AG20443 (cell line): ENCODE data around the gene LPA.
"Not testable (repeated sequence)": the region's sequence is repeated elsewhere in the genome, so short reads cannot be mapped to it uniquely, and the experiment has no call there.

Source experiments
- DNase-seq: peaks from one replicate; pipeline ENCODE4 v3.0.0; 2012; ENCODE audit warnings: low spot score, mixed read lengths

The LPA gene, protein sequence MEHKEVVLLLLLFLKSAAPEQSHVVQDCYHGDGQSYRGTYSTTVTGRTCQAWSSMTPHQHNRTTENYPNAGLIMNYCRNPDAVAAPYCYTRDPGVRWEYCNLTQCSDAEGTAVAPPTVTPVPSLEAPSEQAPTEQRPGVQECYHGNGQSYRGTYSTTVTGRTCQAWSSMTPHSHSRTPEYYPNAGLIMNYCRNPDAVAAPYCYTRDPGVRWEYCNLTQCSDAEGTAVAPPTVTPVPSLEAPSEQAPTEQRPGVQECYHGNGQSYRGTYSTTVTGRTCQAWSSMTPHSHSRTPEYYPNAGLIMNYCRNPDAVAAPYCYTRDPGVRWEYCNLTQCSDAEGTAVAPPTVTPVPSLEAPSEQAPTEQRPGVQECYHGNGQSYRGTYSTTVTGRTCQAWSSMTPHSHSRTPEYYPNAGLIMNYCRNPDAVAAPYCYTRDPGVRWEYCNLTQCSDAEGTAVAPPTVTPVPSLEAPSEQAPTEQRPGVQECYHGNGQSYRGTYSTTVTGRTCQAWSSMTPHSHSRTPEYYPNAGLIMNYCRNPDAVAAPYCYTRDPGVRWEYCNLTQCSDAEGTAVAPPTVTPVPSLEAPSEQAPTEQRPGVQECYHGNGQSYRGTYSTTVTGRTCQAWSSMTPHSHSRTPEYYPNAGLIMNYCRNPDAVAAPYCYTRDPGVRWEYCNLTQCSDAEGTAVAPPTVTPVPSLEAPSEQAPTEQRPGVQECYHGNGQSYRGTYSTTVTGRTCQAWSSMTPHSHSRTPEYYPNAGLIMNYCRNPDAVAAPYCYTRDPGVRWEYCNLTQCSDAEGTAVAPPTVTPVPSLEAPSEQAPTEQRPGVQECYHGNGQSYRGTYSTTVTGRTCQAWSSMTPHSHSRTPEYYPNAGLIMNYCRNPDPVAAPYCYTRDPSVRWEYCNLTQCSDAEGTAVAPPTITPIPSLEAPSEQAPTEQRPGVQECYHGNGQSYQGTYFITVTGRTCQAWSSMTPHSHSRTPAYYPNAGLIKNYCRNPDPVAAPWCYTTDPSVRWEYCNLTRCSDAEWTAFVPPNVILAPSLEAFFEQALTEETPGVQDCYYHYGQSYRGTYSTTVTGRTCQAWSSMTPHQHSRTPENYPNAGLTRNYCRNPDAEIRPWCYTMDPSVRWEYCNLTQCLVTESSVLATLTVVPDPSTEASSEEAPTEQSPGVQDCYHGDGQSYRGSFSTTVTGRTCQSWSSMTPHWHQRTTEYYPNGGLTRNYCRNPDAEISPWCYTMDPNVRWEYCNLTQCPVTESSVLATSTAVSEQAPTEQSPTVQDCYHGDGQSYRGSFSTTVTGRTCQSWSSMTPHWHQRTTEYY (N-terminal part only)

DNA sequence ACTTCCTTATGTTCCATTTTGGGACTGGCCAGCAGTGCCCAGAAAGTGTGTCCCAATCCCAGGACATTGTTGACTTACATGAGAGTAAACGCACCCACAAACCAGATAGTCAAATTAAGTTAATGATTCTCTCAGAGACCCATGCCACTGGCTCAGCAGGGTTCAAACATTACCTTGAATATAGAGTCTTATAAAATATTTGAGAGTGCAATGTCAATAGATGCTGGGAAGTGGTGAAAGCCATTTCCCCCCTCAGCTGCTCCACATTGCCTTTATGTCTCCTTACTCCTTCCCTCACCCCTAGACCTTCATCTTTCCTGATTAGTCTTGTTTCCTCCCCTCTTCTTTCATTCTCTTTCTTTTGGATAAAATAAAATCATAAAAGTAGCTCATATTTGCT lies at the start of gene LPA:
LPA (minus strand) TSS at position 78 of the 400 bp plus-strand sequence; CDS start at position 17, 61 bp downstream.
- DNase-seq: not testable (repeated sequence)

DNA sequence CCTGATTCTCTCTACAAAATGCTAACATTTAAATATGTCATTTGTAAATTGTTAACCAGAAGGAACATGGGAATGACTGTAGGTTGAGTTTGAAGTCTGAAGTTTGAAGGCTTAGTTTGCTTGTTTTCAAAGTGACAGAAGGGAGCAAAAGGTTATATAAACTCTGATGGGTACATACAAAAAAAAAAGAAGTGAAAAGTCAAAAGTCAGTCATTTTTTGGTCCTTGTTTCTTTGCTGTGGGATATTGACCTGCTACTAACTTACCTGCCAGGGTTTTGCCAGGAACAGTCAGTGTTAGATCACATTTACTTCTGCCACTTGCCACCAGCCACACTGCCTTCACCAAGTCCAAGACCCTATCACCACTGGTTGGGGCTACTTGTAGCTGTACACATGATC lies 44.9 kb upstream of the LPA start:
- not testable (repeated sequence) for DNase-seq

DNA sequence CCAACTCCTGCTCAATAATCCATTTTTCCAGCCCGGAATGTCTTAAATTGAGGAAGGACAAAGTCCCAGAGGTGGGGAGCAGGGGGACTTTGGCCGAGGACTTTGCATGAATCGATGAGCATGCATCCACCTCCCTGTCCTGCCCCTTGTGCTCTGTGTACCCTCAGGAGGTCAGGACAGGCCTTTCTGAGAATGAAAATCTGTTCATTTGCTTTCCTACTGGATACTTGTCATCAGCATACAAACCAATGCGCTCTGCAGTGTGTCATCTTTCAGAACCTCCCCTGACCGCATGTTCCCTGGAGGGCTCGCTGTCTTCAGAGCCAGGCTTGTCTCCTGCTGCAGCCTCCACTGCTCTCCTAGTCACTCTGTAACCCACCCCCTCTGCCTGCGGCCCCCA lies 40.6 kb upstream of the LPA start:
- not testable (repeated sequence) for DNase-seq

DNA sequence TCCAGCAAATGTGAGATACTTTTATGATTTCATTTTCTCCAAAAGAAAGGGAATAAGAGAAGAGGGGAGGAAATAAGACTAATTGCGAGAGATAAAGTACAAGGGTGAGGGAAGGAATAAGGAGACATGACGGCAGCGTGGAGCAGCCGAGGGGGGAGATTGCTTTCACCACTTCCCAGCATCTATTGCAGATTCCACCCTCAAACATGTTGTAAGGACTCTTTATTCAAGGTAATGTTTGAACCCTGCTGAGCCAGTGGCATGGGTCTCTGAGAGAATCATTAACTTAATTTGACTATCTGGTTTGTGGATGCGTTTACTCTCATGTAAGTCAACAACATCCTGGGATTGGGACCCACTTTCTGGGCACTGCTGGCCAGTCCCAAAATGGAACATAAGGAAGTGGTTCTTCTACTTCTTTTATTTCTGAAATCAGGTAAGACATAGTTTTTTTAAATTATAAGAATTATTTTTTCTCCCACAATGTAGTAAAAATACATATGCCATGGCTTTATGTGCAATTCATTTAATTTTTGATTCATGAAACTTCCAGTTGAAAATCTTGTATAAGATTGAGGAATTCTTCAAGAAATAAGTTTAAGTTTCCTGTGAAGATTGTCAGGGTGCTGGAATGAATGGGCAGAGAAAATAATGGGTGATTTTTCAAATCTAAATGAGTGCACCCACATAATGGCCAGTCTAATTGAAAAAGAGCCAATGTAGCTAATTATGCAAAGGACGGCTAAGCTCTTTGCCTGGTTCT lies 38.0 kb upstream of the LPA start, which contains the start of gene PLG:
PLG (plus strand) TSS at position 327 of the 763 bp plus-strand sequence; CDS start at position 388, 61 bp downstream.
- DNase-seq: not testable (repeated sequence)

DNA sequence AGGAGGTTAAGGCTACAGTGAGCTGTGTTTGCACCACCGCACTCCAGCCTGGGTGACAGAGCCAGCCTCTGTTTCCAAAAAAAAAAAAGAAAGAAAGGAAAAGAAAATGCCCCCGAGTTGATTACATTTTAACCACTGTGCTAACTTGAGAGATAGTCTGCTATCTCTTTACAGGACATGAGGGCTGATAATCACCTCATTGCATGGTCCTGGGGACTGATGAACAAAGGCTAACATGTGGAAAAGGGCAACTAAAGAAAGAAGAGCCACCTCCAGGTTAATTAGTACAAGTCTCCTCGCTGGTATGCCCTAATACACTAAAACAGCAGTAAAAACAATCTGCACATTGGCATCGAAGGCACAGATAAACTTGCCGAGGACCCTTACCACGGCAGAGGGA lies 33.8 kb upstream of the LPA start:
- DNase-seq: no peak

DNA sequence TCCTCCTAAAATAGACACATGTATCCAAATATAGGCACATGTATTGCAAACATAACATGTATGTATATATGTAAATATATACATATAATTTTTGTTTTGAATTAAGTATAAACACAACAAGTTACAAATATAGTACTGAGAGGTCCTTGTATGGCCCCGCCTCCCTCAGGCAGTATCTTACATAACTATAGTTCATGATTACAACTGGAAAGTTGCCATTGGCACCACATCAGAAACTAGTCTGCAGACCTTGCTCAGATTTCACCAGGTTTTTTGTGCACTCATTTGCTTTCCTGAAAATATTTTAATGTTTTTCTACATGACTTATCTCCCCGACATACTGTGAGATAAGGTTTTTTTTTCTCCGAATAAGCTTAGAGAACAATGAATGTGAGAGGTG lies 32.8 kb upstream of the LPA start:
- not testable (repeated sequence) for DNase-seq

DNA sequence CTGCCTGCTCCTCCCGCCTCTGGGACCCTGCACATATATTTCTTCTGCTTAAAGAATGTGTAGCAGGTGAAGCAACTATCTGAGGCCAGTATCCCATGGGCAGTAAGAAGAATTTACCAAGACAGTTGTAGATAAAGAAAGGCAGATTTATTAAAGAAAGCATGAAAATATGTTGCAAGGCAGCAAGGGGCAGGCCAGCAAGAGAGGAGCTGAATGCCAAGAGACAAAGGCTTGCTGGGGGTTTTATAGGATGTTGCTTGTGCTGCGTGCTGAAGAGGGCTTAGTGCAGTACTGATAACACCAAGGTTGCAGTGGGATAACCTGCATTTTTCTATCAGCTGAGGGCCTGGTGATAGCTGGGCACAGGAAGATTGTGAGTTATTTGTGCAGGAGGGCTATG lies 31.5 kb upstream of the LPA start:
- DNase-seq: not testable (repeated sequence)

DNA sequence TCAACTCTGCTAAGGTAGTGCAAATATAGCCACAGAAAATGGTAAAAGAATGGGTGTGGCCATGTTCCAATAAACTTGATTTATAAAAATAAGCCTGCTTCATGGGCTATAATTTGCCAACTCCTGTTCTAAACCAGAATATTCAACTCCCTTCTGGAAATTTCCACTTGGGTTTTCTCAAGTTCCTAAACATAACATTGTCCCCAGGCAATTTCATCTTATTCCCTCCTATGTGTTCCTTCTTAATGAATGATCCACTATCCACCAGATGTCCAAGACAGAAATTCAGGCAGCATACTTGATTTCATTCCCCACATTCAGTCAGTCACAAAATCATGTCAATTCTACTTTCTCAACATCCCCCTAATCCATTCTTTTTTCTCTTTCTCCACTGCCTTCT lies 30.9 kb upstream of the LPA start:
- not testable (repeated sequence) for DNase-seq

DNA sequence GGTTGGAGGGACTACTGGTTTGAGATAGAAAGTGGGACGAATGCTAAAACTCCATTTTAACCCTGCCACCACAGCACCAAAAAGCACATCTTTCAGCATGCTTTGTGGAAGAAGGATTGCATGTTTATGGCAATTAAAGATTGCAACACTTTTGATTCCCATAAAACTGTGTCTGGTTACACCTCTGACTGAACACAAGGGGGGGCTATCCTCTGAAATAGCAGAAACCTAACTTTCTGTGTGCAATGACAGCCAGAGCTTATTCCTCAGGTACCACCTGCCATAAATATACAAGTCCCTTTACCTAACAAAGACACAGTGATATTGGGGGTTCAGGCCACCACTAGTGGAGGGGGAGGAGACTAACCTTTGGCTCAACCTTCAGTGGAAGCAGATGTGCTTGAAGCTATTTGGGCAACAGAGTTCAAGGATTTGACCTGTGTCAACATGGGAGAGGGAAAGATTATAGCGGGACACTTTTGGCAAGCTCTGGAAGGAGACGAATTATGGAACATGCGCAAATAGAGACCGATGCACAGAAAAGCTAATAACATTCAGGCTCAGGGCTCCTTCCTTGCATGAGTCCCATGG lies 28.4 kb upstream of the LPA start:
- DNase-seq: no peak

DNA sequence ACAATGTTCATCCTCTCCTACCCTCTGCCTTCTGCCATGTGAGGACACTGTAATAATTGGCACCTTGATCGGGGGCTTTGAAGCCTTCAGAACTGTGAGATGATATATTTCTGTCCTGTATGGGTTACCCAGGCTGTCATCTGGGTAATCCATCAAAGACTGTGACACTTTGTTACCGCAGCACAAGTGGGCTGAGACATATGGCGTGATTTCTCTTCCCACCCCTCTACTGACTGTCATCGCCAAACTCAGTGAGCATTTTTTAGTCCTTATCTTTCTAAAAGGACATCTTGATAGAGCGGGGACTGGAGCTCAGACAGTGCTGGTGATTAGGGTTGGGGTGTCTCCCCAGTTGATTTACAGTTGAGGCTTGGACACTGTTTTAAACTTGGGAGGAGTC lies 27.5 kb upstream of the LPA start:
- no peak for DNase-seq

DNA sequence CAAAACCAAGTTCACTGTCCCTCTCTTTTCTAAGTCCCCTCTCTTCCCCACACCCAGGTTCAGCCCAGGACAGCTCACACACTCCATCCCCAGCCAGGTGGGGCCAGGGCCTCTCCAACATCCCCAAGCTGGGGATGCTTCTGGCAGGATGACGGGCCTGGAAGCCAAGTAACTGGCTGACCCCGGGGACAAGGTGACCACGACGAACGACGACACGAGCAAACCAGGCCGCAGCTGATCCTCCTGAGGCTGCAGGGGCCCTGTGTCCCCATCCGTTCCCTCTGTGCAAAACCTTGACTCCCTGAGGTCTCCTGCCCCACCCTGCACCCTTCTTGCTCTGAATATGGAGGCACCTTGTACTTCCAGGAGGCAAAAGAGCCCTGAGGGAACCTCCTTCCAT lies 26.4 kb upstream of the LPA start:
- no peak for DNase-seq

DNA sequence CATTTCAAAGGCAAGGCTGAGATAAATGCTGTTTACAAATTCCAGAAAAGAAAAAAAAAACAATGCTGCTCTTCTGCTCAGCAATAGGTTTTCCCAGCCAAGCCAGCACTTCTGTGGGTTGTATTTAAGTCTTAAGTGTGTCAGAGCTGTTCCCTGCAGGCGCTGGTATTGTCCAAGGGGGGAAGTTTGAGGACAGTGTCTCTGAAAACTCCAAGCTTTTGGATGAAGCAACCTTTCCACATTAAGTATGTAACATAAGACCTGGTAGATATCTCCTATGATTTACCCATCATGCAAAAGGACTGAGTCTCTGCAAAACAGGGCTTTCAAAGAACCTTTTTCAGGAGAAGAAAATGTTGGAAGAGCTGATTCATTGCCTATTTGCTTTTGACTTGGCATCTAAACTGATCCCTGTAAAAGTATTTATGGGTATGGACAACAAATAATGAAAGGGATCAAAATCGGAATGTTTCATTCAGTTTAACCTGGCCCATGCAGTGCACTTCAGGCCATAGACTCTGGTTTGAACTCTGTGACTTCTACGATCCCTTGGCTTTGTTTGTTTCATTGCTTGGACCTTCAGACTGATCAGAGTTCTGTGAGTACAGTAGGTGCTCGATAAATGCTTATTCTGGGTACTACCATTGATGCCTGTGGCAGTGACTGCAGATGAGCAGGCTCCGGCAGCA lies 21.8 kb upstream of the LPA start:
- no peak for DNase-seq

DNA sequence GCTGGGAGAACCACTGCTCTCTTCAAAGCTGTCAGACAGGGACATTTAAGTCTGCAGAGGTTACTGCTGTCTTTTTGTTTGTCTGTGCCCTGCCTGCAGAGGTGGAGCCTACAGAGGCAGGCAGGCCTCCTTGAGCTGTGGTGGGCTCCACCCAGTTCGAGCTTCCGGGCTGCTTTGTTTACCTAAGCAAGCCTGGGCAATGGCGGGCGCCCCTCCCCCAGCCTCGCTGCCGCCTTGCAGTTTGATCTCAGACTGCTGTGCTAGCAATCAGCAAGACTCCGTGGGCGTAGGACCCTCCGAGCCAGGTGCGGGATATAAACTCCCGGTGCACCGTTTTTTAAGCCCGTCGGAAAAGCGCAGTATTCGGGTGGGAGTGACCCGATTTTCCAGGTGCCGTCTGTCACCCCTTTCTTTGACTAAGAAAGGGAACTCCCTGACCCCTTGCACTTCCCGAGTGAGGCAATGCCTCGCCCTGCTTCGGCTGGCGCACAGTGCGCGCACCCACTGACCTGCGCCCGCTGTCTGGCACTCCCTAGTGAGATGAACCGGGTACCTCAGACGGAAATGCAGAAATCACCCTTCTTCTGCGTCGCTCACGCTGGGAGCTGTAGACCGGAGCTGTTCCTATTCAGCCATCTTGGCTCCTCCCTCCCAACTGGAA lies 21.2 kb upstream of the LPA start:
- DNase-seq: not testable (repeated sequence)

DNA sequence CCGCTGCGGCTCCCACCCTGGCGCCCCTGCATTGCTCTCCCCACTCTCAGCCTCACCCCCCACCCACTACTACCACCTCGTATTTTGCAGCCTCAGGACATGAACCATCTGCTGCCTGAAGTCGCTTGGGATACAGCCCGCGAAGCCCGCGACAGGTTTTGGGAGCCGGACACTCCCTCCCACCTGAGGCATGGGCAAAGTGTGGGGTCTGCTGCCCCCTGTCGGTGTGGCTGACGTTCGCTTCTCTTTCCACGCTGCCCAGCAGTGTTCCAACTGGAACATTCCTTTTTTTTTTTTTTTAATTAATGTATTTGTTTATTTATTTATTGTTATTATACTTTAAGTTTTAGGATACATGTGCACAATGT lies 15.3 kb upstream of the LPA start:
- DNase-seq: peak; percentile 14

DNA sequence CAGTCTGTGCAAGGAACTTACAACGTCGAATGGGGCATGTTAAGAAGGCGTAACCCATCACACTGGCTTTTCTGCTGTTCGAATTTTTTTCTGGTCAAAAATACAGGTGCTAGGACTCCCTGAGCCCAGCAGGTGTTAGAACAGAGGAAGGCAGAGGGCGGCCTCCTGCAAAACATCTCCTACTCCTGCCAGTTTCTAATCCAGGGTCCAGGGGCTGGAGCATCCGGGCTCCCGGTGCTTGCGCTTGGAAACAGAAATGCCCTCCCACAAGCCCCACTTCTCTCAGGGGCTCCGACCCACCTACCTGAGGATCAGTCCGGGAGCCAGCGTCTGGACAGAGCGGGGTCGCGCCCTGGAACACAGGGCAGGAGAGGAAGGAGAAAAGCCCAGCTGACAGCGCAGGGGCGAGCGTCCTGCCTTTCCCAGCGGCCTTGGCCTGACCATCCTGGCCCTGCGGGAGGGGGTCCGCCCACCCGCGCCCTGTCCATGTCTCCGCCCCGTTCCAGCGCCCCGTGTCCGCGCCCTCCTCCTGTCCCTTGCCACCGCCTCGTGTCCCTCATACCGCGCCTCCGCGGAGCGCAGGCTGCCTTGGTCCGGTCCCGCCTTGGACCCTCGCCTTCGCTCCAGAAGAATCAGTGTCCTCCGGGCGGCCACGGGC lies 14.8 kb upstream of the LPA start:
- no peak for DNase-seq

DNA sequence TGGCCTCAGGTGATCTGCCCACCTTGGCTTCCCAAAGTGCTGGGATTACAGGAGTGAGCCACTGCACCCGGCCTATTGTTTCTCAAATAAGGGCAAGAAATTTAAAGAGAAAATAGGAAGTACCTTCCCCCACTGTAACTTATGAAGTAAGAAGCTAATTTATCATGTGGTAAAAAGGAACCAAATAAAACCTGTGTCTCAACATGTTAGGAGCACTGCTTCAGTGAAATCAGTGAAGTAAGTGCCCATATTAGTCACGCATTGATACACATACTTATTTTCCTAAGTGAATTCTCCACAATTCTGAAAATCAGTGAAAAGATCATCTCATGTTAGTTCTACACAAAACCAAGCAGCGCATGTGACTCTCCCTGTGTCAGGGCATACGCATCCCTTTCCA lies 14.2 kb upstream of the LPA start:
- no peak for DNase-seq

DNA sequence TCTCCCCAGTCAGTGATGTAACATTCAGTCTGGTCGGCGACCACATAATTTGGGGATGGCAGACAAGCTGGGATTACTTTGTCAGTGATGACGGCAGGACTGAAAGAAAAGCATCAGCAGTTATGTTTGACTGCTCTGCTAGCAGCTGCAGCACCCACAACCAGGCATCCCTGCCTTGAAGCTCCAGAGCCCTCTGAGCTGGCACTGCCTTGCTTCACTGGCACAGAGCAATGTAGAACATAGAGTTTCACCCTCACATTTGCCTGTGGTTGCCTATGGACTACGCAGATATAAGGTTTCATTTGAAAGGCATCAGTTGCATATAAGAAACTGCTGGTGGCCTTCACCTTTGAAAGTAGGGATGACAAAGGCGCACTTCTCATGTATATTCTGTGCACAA lies 12.3 kb upstream of the LPA start:
- DNase-seq: not testable (repeated sequence)

DNA sequence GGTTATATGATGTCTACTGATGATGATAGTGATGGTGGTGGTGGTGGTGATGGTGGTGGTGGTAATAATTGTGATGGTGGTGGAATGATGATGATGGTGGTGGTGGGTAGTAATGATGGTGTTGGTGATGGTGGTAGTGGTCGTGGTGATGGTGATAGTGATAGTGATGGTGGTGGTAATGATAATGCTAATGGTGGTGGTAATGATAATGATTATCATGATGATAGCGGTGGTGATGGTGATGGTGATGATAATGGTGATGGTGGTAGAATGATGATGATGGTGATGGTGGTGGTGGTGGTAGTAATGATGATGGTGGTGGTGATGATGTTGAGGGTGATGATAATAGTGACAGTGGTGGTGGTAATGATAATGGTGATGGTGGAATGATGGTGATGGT lies 4.5 kb upstream of the LPA start:
- no peak for DNase-seq
